Endothelial cell of umbilical vein (primary cell): ENCODE results near the gene SIPA1L3.

Experiments
- CTCF ChIP-seq, 2 donors: IDR thresholded peaks; 1 replicate in 1 of 2; 2 replicates in 1 of 2; pipeline ENCODE4 v1.5.1; 2011; ENCODE audit warnings: low read length in 2 of 2, mild to moderate bottlenecking in 2 of 2, moderate library complexity in 2 of 2, control low read depth in 1 of 2, inconsistent platforms in 1 of 2, low read depth in 1 of 2; ENCODE audit not compliant: insufficient read depth in 1 of 2; ENCODE audit errors: extremely low read depth in 1 of 2
- FOS ChIP-seq: IDR thresholded peaks from 2 replicates; pipeline ENCODE4 v1.6.1; 2011; ENCODE audit warnings: mild to moderate bottlenecking, low read length, moderate library complexity, borderline replicate concordance; ENCODE audit not compliant: insufficient read depth
- POLR2A ChIP-seq: IDR thresholded peaks from 2 replicates; pipeline ENCODE4 v1.6.1; 2012; ENCODE audit warnings: low read depth, mild to moderate bottlenecking, control low read depth, low read length
- TF ChIP-seq, protein P1 (sequence below): IDR thresholded peaks from 2 replicates; pipeline ENCODE4 v1.6.1; 2011; ENCODE audit not compliant: insufficient read depth, insufficient read length

GRCh38 chr19:38063928-38064327 is 156.9 kb downstream of the SIPA1L3 start:
- TF ChIP-seq, protein P1, sequence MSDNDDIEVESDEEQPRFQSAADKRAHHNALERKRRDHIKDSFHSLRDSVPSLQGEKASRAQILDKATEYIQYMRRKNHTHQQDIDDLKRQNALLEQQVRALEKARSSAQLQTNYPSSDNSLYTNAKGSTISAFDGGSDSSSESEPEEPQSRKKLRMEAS = no peak
- TF ChIP-seq CTCF (IDR thresholded peaks at IDR 0.05; ENCODE audit: extremely low read depth in 1 of 2, insufficient read depth in 1 of 2, low read depth in 1 of 2, low read length in 2 of 2) (no peak), FOS (no peak), POLR2A (no peak)
